Body of pancreas (tissue), 4 donors: ENCODE data around the gene AP1S1.

Experiments used
- POLR2A ChIP-seq, 3 donors: fragments of 450-650 bp; IDR thresholded peaks; one replicate each; pipeline ENCODE4 v1.6.1; 2016; ENCODE audit warnings: antibody characterized with exemption in 3 of 3, mild to moderate bottlenecking in 2 of 3
- TF ChIP-seq, protein P1 (sequence below), 7 experiments: fragments of 450-650 bp in 4 of 7; fragments of 200-600 bp in 3 of 7; sonication (generic) in 3 of 7; IDR thresholded peaks; one replicate each; pipeline ENCODE4 v1.5.1; 2016 to 2019; ENCODE audit warnings: antibody characterized with exemption in 7 of 7

DNA sequence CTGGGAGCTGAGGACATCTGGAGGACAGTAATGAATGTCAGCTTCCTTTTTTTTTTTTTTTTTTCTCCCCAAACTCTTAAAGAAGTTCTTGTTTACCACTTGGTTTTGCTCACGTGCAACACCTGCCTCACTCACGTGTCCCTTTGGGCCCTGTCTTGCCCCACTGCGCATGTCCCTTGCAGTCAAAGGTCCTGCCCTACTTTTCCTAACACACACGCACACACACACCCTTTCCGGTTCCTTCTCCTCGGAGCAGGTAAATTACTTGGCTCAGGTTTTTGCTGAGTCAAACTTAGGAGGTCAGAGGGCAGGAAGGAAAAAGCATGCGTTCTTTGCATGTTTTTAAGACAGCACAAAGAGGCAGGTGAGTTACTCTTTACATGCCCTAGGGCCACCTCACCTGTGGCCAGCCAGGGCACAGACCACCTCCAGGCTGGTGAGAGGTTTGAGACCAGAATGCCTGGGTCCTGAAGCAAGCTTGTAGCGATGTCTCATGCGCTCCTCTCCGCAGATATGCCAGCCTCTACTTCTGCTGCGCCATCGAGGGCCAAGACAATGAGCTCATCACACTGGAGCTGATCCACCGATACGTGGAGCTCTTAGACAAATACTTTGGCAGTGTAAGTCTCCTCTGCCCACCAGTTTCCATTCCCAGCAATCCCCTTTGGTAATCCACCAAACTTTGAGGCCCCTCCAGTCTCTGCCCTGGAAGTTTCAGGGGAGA lies 2.8 kb downstream of the AP1S1 start:
- TF ChIP-seq, protein P1, sequence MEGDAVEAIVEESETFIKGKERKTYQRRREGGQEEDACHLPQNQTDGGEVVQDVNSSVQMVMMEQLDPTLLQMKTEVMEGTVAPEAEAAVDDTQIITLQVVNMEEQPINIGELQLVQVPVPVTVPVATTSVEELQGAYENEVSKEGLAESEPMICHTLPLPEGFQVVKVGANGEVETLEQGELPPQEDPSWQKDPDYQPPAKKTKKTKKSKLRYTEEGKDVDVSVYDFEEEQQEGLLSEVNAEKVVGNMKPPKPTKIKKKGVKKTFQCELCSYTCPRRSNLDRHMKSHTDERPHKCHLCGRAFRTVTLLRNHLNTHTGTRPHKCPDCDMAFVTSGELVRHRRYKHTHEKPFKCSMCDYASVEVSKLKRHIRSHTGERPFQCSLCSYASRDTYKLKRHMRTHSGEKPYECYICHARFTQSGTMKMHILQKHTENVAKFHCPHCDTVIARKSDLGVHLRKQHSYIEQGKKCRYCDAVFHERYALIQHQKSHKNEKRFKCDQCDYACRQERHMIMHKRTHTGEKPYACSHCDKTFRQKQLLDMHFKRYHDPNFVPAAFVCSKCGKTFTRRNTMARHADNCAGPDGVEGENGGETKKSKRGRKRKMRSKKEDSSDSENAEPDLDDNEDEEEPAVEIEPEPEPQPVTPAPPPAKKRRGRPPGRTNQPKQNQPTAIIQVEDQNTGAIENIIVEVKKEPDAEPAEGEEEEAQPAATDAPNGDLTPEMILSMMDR (IDR thresholded peaks at IDR 0.05): no peak
- TF ChIP-seq POLR2A (IDR thresholded peaks at IDR 0.05): no peak
